ENCODE measurements around the gene IFIH1. TPM values are rescaled to one million over a fixed set of nuclear protein-coding genes. Genes with fewer than 3 reads are reported as not detected.

IFIH1 gene
- total and polyA plus RNA-seq, 9 of the 15 experiments (the other 6 are each of a cell fraction or from before 2014, with no cell fraction given), result 0.15 to 1.2 (median 0.60) TPM; not detected in 1

DNA sequence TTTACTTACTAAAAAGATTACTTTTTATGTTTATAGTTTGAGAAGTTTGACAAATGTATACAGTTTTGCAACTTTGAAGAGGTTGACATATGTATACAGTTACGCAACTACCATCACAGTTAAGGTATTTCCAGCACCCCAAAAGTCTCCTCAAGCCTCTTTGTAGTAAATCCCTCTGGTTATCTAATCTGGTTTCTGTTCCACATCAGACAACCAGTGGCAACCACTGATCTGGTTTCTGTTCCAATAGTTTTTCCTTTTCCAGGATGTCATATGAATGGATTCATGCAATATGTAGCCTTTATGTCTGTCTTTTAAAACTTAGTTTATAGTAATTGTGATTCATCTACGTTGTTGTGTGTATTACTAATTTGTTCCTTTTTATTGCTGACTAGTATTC, 23.5 kb downstream of the IFIH1 start:
- no peak overlapping the region for H3K9ac ChIP-seq (ENCODE audit: insufficient read depth in 1 of 2, low read depth in 2 of 2, low read length in 2 of 2)
- H3K4me3 ChIP-seq, result no peak overlapping the region
- BruUV-seq (replicated peaks), result no TSS peak
- TF ChIP-seq IRF2 (CRISPR knock-in tag; IDR thresholded peaks at IDR 0.05) (no peak), MYNN (IDR thresholded peaks at IDR 0.05) (no peak), MYNN (CRISPR knock-in tag; IDR thresholded peaks at IDR 0.05) (no peak), CEBPG (CRISPR knock-in tag; IDR thresholded peaks at IDR 0.05) (no peak), CEBPG (tag; conservative IDR thresholded peaks at IDR 0.05 in 1 of 2, IDR thresholded peaks at IDR 0.05 in 1 of 2) (peak in 1 of 2 experiments; percentile 24; a peak in 1 of 4 replicates), ZNF507 (tag; conservative IDR thresholded peaks at IDR 0.05) (0 out of 2 replicates have a peak, but pooled peaks have one; percentile 11)
- no peaks in the 10 kb centered on the region for H3K9me1 ChIP-seq (ENCODE audit: control insufficient read depth, insufficient read depth, low read length)
- H3K4me1 ChIP-seq (replicated peaks in 1 of 2; ENCODE audit: control insufficient read depth in 2 of 2, insufficient read depth in 2 of 2, low read length in 2 of 2), result no peaks in the 10 kb centered on the region
- H3K79me2 ChIP-seq (ENCODE audit: control insufficient read depth, insufficient read depth, low read length), result no peaks in the 10 kb centered on the region
- FAIRE-seq (no peak), DNase-seq (ENCODE audit: extremely low read depth in 1 of 4, low spot score in 3 of 4) (no peak), ATAC-seq (no peak)
- CTCF ChIA-PET (ENCODE audit: low intra/inter-chr PET ratio), result no interaction called here
- no peaks in the 10 kb centered on the region for H4K20me1 ChIP-seq (replicated peaks; ENCODE audit: control insufficient read depth, insufficient read depth, low read length)
- WGBS (ENCODE audit: insufficient coverage, low coverage, missing lambda C conversion rate), result 2% methylated on average over 2 of the region's 2 CpGs
- in situ Hi-C loops (cut with MboI), result no loop called here
- H2AFZ ChIP-seq (ENCODE audit: low read depth, low read length), result no peak overlapping the region
- POLR2A ChIA-PET, result no interaction called here
- H3K4me2 ChIP-seq (ENCODE audit: insufficient read depth, low read length), result no peak overlapping the region
- no peaks in the 10 kb centered on the region for H3K27me3 ChIP-seq (ENCODE audit: control insufficient read depth in 2 of 2, insufficient read depth in 2 of 2, low read length in 2 of 2)
- H3K9me3 ChIP-seq (replicated peaks; ENCODE audit: control insufficient read depth, insufficient read depth, low read depth, low read length), result no peaks in the 10 kb centered on the region
- H3K27ac ChIP-seq (ENCODE audit: extremely low read depth, low read depth, low read length), result no peak overlapping the region
- intact Hi-C loops (cut with micrococcal nuclease), result loop anchor here (5.0 kb wide), 1 partner anchor 288 kb away; no protein-coding TSS in a partner anchor
- no peaks in the 10 kb centered on the region for H3K36me3 ChIP-seq (ENCODE audit: control insufficient read depth, insufficient read depth, low read length)

GRCh38 chr2:162293122-162293786, 25.2 kb downstream of the IFIH1 start:
- ChIA-PET CTCF (ENCODE audit: low intra/inter-chr PET ratio) (interaction anchor here (0.7 kb wide), 1 partner anchor 699 kb away, joined by 3 read pairs; no protein-coding TSS in a partner anchor), POLR2A (no interaction called here)
- no peaks in the 10 kb centered on the region for H4K20me1 ChIP-seq (replicated peaks; ENCODE audit: control insufficient read depth, insufficient read depth, low read length)
- no peak overlapping the region for H2AFZ ChIP-seq (ENCODE audit: low read depth, low read length)
- H3K4me2 ChIP-seq (ENCODE audit: insufficient read depth, low read length), result no peak overlapping the region
- H3K4me3 ChIP-seq, result no peak overlapping the region
- ATAC-seq (no peak), DNase-seq (ENCODE audit: extremely low read depth in 1 of 4, low spot score in 3 of 4) (no peak), FAIRE-seq (no peak)
- in situ Hi-C loops (cut with MboI), result no loop called here
- no peaks in the 10 kb centered on the region for H3K9me3 ChIP-seq (replicated peaks; ENCODE audit: control insufficient read depth, insufficient read depth, low read depth, low read length)
- intact Hi-C loops (cut with micrococcal nuclease), result no loop called here
- no peaks in the 10 kb centered on the region for H3K36me3 ChIP-seq (ENCODE audit: control insufficient read depth, insufficient read depth, low read length)
- no TSS peak for BruUV-seq (replicated peaks)
- 0% methylated on average over 2 of the region's 2 CpGs for WGBS (ENCODE audit: insufficient coverage, low coverage, missing lambda C conversion rate)
- H3K4me1 ChIP-seq (replicated peaks in 1 of 2; ENCODE audit: control insufficient read depth in 2 of 2, insufficient read depth in 2 of 2, low read length in 2 of 2), result no peaks in the 10 kb centered on the region
- no peak overlapping the region for H3K27ac ChIP-seq (ENCODE audit: extremely low read depth, low read depth, low read length)
- no peaks in the 10 kb centered on the region for H3K27me3 ChIP-seq (ENCODE audit: control insufficient read depth in 2 of 2, insufficient read depth in 2 of 2, low read length in 2 of 2)
- H3K9ac ChIP-seq (ENCODE audit: insufficient read depth in 1 of 2, low read depth in 2 of 2, low read length in 2 of 2), result no peak overlapping the region
- no peaks in the 10 kb centered on the region for H3K79me2 ChIP-seq (ENCODE audit: control insufficient read depth, insufficient read depth, low read length)
- no peaks in the 10 kb centered on the region for H3K9me1 ChIP-seq (ENCODE audit: control insufficient read depth, insufficient read depth, low read length)
- TF ChIP-seq ZNF239 (CRISPR knock-in tag; IDR thresholded peaks at IDR 0.05) (no peak), ZNF507 (tag; conservative IDR thresholded peaks at IDR 0.05) (no peak), THRA (IDR thresholded peaks at IDR 0.05) (no peak), ZNF197 (CRISPR knock-in tag; IDR thresholded peaks at IDR 0.05; ENCODE audit: low read depth) (no peak), BACH1 (tag; IDR thresholded peaks at IDR 0.05) (no peak), ZNF766 (CRISPR knock-in tag; conservative IDR thresholded peaks at IDR 0.05) (no peak), KDM1A (IDR thresholded peaks at IDR 0.05) (no peak), CREBBP (IDR thresholded peaks at IDR 0.05; ENCODE audit: low read depth, low read length) (no peak)
- TF ChIP-seq, protein P1, sequence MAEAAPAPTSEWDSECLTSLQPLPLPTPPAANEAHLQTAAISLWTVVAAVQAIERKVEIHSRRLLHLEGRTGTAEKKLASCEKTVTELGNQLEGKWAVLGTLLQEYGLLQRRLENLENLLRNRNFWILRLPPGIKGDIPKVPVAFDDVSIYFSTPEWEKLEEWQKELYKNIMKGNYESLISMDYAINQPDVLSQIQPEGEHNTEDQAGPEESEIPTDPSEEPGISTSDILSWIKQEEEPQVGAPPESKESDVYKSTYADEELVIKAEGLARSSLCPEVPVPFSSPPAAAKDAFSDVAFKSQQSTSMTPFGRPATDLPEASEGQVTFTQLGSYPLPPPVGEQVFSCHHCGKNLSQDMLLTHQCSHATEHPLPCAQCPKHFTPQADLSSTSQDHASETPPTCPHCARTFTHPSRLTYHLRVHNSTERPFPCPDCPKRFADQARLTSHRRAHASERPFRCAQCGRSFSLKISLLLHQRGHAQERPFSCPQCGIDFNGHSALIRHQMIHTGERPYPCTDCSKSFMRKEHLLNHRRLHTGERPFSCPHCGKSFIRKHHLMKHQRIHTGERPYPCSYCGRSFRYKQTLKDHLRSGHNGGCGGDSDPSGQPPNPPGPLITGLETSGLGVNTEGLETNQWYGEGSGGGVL (CRISPR knock-in tag; IDR thresholded peaks at IDR 0.05), result no peak

Measured in K562 (cell line).